H1 (cell line): Measurements from ENCODE around the gene RNF175. TPM values are rescaled to one million over a fixed set of nuclear protein-coding genes. Genes with fewer than 3 reads are reported as not detected.

Experiments
- CTCF ChIA-PET: fragments of 300-600 bp; sonication (Branson Sonifier 250); formaldehyde crosslinking; loops from one replicate; lab custom pipeline; 2021; ENCODE audit not compliant: partially characterized antibody; lab: Charles Lee
- POLR2A ChIA-PET: fragments of 300-600 bp; sonication (Branson Sonifier 250); formaldehyde crosslinking; loops from one replicate; lab custom pipeline; 2021; ENCODE audit warnings: inconsistent platforms; ENCODE audit not compliant: partially characterized antibody; lab: Charles Lee
- DNase-seq, 2 experiments: peaks; one replicate each; pipeline versions ENCODE4 v3.0.0 to v3.0.0-alpha.2; 2010 to 2022; ENCODE audit warnings: low spot score in 2 of 2, low read depth in 1 of 2, mixed read lengths in 1 of 2
- FAIRE-seq: peaks from 2 replicates; lab custom pipeline; 2011; peaks lifted over from hg19 to GRCh38; lab: Jason Lieb, UNC
- H2AFZ ChIP-seq: 2 replicates; pipeline ENCODE4 v1.8.1; 2012; ENCODE audit warnings: low read length, inconsistent platforms
- H2AK5ac ChIP-seq: 2 replicates; pipeline ENCODE4 v1.6.1; 2013; ENCODE audit warnings: low read depth, low read length
- H2BK120ac ChIP-seq: replicated peaks from 2 replicates; pipeline ENCODE3; 2013; ENCODE audit warnings: low read depth, low read length, inconsistent platforms
- H2BK12ac ChIP-seq: 2 replicates; pipeline ENCODE4 v1.6.1; 2013; ENCODE audit warnings: low read depth, low read length
- H2BK15ac ChIP-seq: 2 replicates; pipeline ENCODE4 v1.6.1; 2013; ENCODE audit warnings: low read length
- H2BK20ac ChIP-seq: 2 replicates; pipeline ENCODE4 v1.6.1; 2013; ENCODE audit warnings: low read length
- H2BK5ac ChIP-seq: 2 replicates; pipeline ENCODE4 v1.6.1; 2013; ENCODE audit warnings: low read depth, low read length
- H3K14ac ChIP-seq: 2 replicates; pipeline ENCODE4 v1.6.1; 2013; ENCODE audit warnings: inconsistent platforms; ENCODE audit not compliant: insufficient read length
- H3K18ac ChIP-seq: 2 replicates; pipeline ENCODE4 v1.6.1; 2013; ENCODE audit warnings: low read length; ENCODE audit errors: extremely low read depth
- H3K23ac ChIP-seq: 2 replicates; pipeline ENCODE4 v1.6.1; 2013; ENCODE audit warnings: inconsistent platforms; ENCODE audit not compliant: insufficient read length
- H3K23me2 ChIP-seq: 2 replicates; pipeline ENCODE4 v1.6.1; 2013; ENCODE audit warnings: low read depth, low read length
- H3K27ac ChIP-seq: 2 replicates; pipeline ENCODE4 v1.6.1; 2011; ENCODE audit warnings: low read depth, low read length, inconsistent platforms
- H3K27me3 ChIP-seq, 4 experiments: replicated peaks in 1 of 4; 1 replicate in 1 of 4; 2 replicates in 3 of 4; pipeline versions ENCODE4 v1.6.1 to v1.8.1; 2011 to 2013; ENCODE audit warnings: low read length in 3 of 4, mild to moderate bottlenecking in 3 of 4, inconsistent platforms in 2 of 4, mixed read lengths in 2 of 4, moderate library complexity in 1 of 4; ENCODE audit not compliant: control insufficient read depth in 3 of 4, insufficient read depth in 3 of 4; ENCODE audit errors: extremely low read depth in 1 of 4
- H3K36me3 ChIP-seq, 4 experiments: 2 replicates each; pipeline versions ENCODE4 v1.6.1 to v1.8.1; 2011 to 2013; ENCODE audit warnings: mild to moderate bottlenecking in 4 of 4, low read length in 3 of 4, moderate library complexity in 2 of 4, control low read depth in 1 of 4, inconsistent platforms in 1 of 4; ENCODE audit not compliant: insufficient read depth in 4 of 4, control insufficient read depth in 2 of 4
- H3K4ac ChIP-seq: replicated peaks from 2 replicates; pipeline ENCODE3; 2013; ENCODE audit warnings: low read length, low read depth, mixed read lengths, inconsistent platforms; ENCODE audit not compliant: insufficient read length
- H3K4me1 ChIP-seq, 4 experiments: replicated peaks in 1 of 4; 1 replicate in 1 of 4; 2 replicates in 3 of 4; pipeline versions ENCODE4 v1.6.1 to v1.8.1; 2011 to 2013; ENCODE audit warnings: low read length in 3 of 4, inconsistent platforms in 2 of 4, mixed read lengths in 1 of 4; ENCODE audit not compliant: insufficient read depth in 4 of 4, control insufficient read depth in 3 of 4
- H3K4me2 ChIP-seq, 2 experiments: 2 replicates each; pipeline versions ENCODE4 v1.6.1 to v1.8.1; 2011 to 2013; ENCODE audit warnings: low read depth in 2 of 2, low read length in 2 of 2, control low read depth in 1 of 2, inconsistent platforms in 1 of 2, mild to moderate bottlenecking in 1 of 2; ENCODE audit not compliant: insufficient read depth in 1 of 2
- H3K4me3 ChIP-seq, 4 experiments: fragments of 200-600, 300-600 bp in 1 of 4; sonication (generic), shearing (Covaris generic), sonication (Bioruptor Twin) in 1 of 4; 2 replicates each; pipeline versions ENCODE4 v1.5.1 to v1.8.1; 2011 to 2016; ENCODE audit warnings: low read length in 4 of 4, low read depth in 3 of 4, control low read depth in 2 of 4, inconsistent platforms in 2 of 4, mild to moderate bottlenecking in 2 of 4, mixed read lengths in 1 of 4, moderate library complexity in 1 of 4; ENCODE audit not compliant: insufficient read depth in 2 of 4; ENCODE audit errors: extremely low read depth in 1 of 4
- H3K56ac ChIP-seq: replicated peaks from 2 replicates; pipeline ENCODE3; 2013; ENCODE audit warnings: low read depth, mild to moderate bottlenecking, mixed read lengths, low read length, inconsistent platforms; ENCODE audit not compliant: insufficient read length
- H3K79me1 ChIP-seq: 2 replicates; pipeline ENCODE4 v1.6.1; 2013; ENCODE audit warnings: low read depth, low read length, control low read depth
- H3K79me2 ChIP-seq, 2 experiments: 2 replicates each; pipeline versions ENCODE4 v1.6.1 to v1.8.1; 2012 to 2013; ENCODE audit warnings: low read length in 2 of 2, mild to moderate bottlenecking in 2 of 2, inconsistent platforms in 1 of 2; ENCODE audit not compliant: insufficient read depth in 2 of 2, control insufficient read depth in 1 of 2
- H3K9ac ChIP-seq, 4 experiments: replicated peaks in 1 of 4; 1 replicate in 1 of 4; 2 replicates in 3 of 4; pipeline versions ENCODE4 v1.6.1 to v1.8.1; 2011 to 2013; ENCODE audit warnings: low read depth in 3 of 4, low read length in 3 of 4, control low read depth in 2 of 4, mild to moderate bottlenecking in 2 of 4, moderate library complexity in 2 of 4, inconsistent platforms in 1 of 4; ENCODE audit errors: extremely low read depth in 1 of 4
- H3K9me3 ChIP-seq, 2 experiments: 2 replicates each; pipeline versions ENCODE4 v1.6.1 to v1.8.1; 2012 to 2013; ENCODE audit warnings: mild to moderate bottlenecking in 2 of 2, moderate library complexity in 2 of 2, control low read depth in 1 of 2, inconsistent platforms in 1 of 2, low read depth in 1 of 2, low read length in 1 of 2, mixed read lengths in 1 of 2; ENCODE audit not compliant: insufficient read depth in 2 of 2
- H4K20me1 ChIP-seq, 2 experiments: replicated peaks in 1 of 2; 2 replicates each; pipeline versions ENCODE3 to v1.8.1; 2011 to 2013; ENCODE audit warnings: inconsistent platforms in 2 of 2, low read length in 2 of 2, mild to moderate bottlenecking in 1 of 2; ENCODE audit not compliant: insufficient read depth in 2 of 2, control insufficient read depth in 1 of 2
- H4K5ac ChIP-seq: 2 replicates; pipeline ENCODE4 v1.6.1; 2013; ENCODE audit warnings: low read length, low read depth, mixed read lengths, inconsistent platforms; ENCODE audit not compliant: insufficient read length
- H4K8ac ChIP-seq: 2 replicates; pipeline ENCODE4 v1.8.0; 2013; ENCODE audit warnings: mild to moderate bottlenecking, moderate library complexity, low read length, inconsistent platforms; ENCODE audit not compliant: insufficient read depth; ENCODE audit errors: extremely low read depth
- H4K91ac ChIP-seq: replicated peaks from 2 replicates; pipeline ENCODE3; 2013; ENCODE audit warnings: low read length, mixed read lengths, inconsistent platforms; ENCODE audit not compliant: insufficient read length
- ATF3 ChIP-seq: IDR thresholded peaks from 2 replicates; pipeline ENCODE4 v1.6.1; 2011; ENCODE audit warnings: low read depth, mild to moderate bottlenecking, low read length; ENCODE audit not compliant: insufficient read depth
- BACH1 ChIP-seq: IDR thresholded peaks from 2 replicates; pipeline ENCODE4 v1.6.1; 2012; ENCODE audit warnings: low read length, improper control_type of control experiment
- CHD2 ChIP-seq: IDR thresholded peaks from 2 replicates; pipeline ENCODE4 v1.6.1; 2012; ENCODE audit warnings: low read length, improper control_type of control experiment
- CREB1 ChIP-seq: IDR thresholded peaks from 2 replicates; pipeline ENCODE4 v1.6.1; 2012; ENCODE audit warnings: inconsistent platforms
- CTBP2 ChIP-seq: IDR thresholded peaks from 2 replicates; pipeline ENCODE4 v1.7.0; 2011; ENCODE audit warnings: borderline replicate concordance, mild to moderate bottlenecking, moderate library complexity, mixed read lengths, low read length; ENCODE audit not compliant: insufficient read depth, insufficient read length
- E2F6 ChIP-seq: IDR thresholded peaks from 2 replicates; pipeline ENCODE4 v1.6.1; 2012; ENCODE audit warnings: inconsistent platforms
- EGR1 ChIP-seq: IDR thresholded peaks from 2 replicates; pipeline ENCODE4 v1.6.1; 2011; ENCODE audit warnings: low read depth, low read length, borderline replicate concordance
- EP300 ChIP-seq, 2 experiments: IDR thresholded peaks; 1 replicate in 1 of 2; 2 replicates in 1 of 2; pipeline ENCODE4 v1.6.1; 2011 to 2012; ENCODE audit warnings: low read depth in 2 of 2, low read length in 2 of 2, mild to moderate bottlenecking in 2 of 2, borderline replicate concordance in 1 of 2, inconsistent platforms in 1 of 2, moderate library complexity in 1 of 2
- JUN ChIP-seq: IDR thresholded peaks from 2 replicates; pipeline ENCODE4 v1.6.1; 2011; ENCODE audit warnings: low read depth, mild to moderate bottlenecking, improper control_type of control experiment, low read length
- KDM1A ChIP-seq: fragments of 200-600, 300-600 bp; sonication (generic); IDR thresholded peaks from 2 replicates; pipeline ENCODE4 v1.7.1; 2016; ENCODE audit warnings: mild to moderate bottlenecking, low read length, borderline replicate concordance
- RNF2 ChIP-seq: fragments of 200-900, 300-1000 bp; sonication (generic); IDR thresholded peaks from 2 replicates; pipeline ENCODE4 v1.7.1; 2016; ENCODE audit warnings: borderline replicate concordance, low read depth, mild to moderate bottlenecking, antibody characterized with exemption, low read length; ENCODE audit not compliant: poor library complexity, severe bottlenecking; ENCODE audit errors: missing control alignments
- SIN3A ChIP-seq, 2 experiments: IDR thresholded peaks in 1 of 2; conservative IDR thresholded peaks in 1 of 2; 2 replicates each; pipeline ENCODE4 v1.6.1; 2011 to 2012; ENCODE audit warnings: low read length in 2 of 2, improper control_type of control experiment in 1 of 2, low read depth in 1 of 2, mild to moderate bottlenecking in 1 of 2
- TAF1 ChIP-seq: IDR thresholded peaks from 2 replicates; pipeline ENCODE4 v1.6.1; 2011; ENCODE audit warnings: mild to moderate bottlenecking, low read depth, low read length
- TCF12 ChIP-seq: IDR thresholded peaks from 2 replicates; pipeline ENCODE4 v1.6.1; 2011; ENCODE audit warnings: low read depth, mild to moderate bottlenecking, low read length
- polyA plus RNA-seq, 7 experiments: library from polyadenylated mRNA; depleted of rRNA in 3 of 7; stranded (reverse) in 5 of 7; unstranded in 2 of 7; fragments of >200 nt in 5 of 7; fragments of 200-250 nt in 2 of 7; gene quantifications; 1 replicate in 5 of 7; 2 replicates in 1 of 7; 4 replicates in 1 of 7; pipeline versions ENCODE4 v1.2.1 to v1.2.3, GENCODE V29; 2011 to 2013; ENCODE audit warnings: missing spikeins in 2 of 7, mixed read lengths in 2 of 7
- total RNA-seq: library from RNA; stranded (reverse); fragmentation: NEBNext Ultra II Directional; extraction: Animal tissue kit (Norgen Biotek cat#: 25700); gene quantifications from 2 replicates; pipeline ENCODE4 v1.2.1, GENCODE V29; 2021

Gene RNF175
- total and polyA plus RNA-seq, 2 of the 8 experiments (the other 6 are each of a cell fraction or from before 2014, with no cell fraction given), result 7.9 to 9.8 TPM

- no peak overlapping the region for H3K18ac ChIP-seq
- H2BK12ac ChIP-seq, result no peak overlapping the region
- no peak overlapping the region for H3K14ac ChIP-seq
- no peak overlapping the region for H3K23ac ChIP-seq
- POLR2A ChIA-PET, result no interaction called here
- no peaks in the 10 kb centered on the region for H3K23me2 ChIP-seq
- H3K4me3 ChIP-seq, result no peak overlapping the region
- no peak overlapping the region for H3K9ac ChIP-seq
- no peak overlapping the region for H3K56ac ChIP-seq
- no peak overlapping the region for H2BK20ac ChIP-seq
- H4K91ac ChIP-seq, result no peak overlapping the region
- H2AK5ac ChIP-seq, result no peak overlapping the region
- H3K4me2 ChIP-seq, result no peak overlapping the region
- no peak overlapping the region for H2BK15ac ChIP-seq
- no peak overlapping the region for H4K8ac ChIP-seq
- H3K27ac ChIP-seq, result no peak overlapping the region
- H3K79me2 ChIP-seq, result no peaks in the 10 kb centered on the region
- peaks cover 0 to 4% (median 0%) of the 10 kb centered on the region in 4 experiments; a peak in 2 of 8 replicates for H3K36me3 ChIP-seq
- H4K20me1 ChIP-seq, result no peaks in the 10 kb centered on the region
- no peak overlapping the region for H2BK5ac ChIP-seq
- FAIRE-seq (no peak), DNase-seq (no peak)
- no peaks in the 10 kb centered on the region for H3K79me1 ChIP-seq
- no peak overlapping the region for H2AFZ ChIP-seq
- H3K4me1 ChIP-seq, result no peaks in the 10 kb centered on the region; a peak in 1 of 7 replicates
- no peak overlapping the region for H4K5ac ChIP-seq
- H3K9me3 ChIP-seq, result peaks cover 0 to 10% of the 10 kb centered on the region in 2 experiments; a peak in 2 of 4 replicates
- no peak overlapping the region for H2BK120ac ChIP-seq
- CTCF ChIA-PET, result no interaction called here
- H3K4ac ChIP-seq, result no peak overlapping the region
- peaks cover 0 to 1% (median 0%) of the 10 kb centered on the region in 4 experiments; a peak in 1 of 7 replicates for H3K27me3 ChIP-seq
- TF ChIP-seq TAF1, result no peak
- no peak for TF ChIP-seq EP300 (IDR thresholded peaks at IDR 0.05; ENCODE audit: borderline replicate concordance in 1 of 2, low read depth in 2 of 2, low read length in 2 of 2)
- no peak for TF ChIP-seq CTBP2
- no peak for TF ChIP-seq E2F6
- no peak for TF ChIP-seq CREB1
- no peak for TF ChIP-seq ATF3
- no peak for TF ChIP-seq CHD2
- no peak for TF ChIP-seq RNF2
- no peak for TF ChIP-seq EGR1
- no peak for TF ChIP-seq TCF12
- TF ChIP-seq SIN3A (conservative IDR thresholded peaks at IDR 0.05 in 1 of 2, IDR thresholded peaks at IDR 0.05 in 1 of 2; ENCODE audit: low read depth in 1 of 2, low read length in 2 of 2), result no peak
- no peak for TF ChIP-seq JUN
- TF ChIP-seq KDM1A, result no peak
- no peak for TF ChIP-seq BACH1
Observed at GRCh38 chr4:153809307-153809706, 49.5 kb upstream of the RNF175 start.
